HG02885 (cell line): ENCODE results near the gene PARD6B.
"Not testable (repeated sequence)": the region's sequence is repeated elsewhere in the genome, so short reads cannot be mapped to it uniquely, and the experiment has no call there.

Source experiments
- ATAC-seq: cut with Tn5 transposase; IDR thresholded peaks from one replicate; pipeline ENCODE4 v1.9.1; 2021; ENCODE audit warnings: mild to moderate bottlenecking; ENCODE audit not compliant: unreplicated experiment, poor library complexity

PARD6B gene

DNA sequence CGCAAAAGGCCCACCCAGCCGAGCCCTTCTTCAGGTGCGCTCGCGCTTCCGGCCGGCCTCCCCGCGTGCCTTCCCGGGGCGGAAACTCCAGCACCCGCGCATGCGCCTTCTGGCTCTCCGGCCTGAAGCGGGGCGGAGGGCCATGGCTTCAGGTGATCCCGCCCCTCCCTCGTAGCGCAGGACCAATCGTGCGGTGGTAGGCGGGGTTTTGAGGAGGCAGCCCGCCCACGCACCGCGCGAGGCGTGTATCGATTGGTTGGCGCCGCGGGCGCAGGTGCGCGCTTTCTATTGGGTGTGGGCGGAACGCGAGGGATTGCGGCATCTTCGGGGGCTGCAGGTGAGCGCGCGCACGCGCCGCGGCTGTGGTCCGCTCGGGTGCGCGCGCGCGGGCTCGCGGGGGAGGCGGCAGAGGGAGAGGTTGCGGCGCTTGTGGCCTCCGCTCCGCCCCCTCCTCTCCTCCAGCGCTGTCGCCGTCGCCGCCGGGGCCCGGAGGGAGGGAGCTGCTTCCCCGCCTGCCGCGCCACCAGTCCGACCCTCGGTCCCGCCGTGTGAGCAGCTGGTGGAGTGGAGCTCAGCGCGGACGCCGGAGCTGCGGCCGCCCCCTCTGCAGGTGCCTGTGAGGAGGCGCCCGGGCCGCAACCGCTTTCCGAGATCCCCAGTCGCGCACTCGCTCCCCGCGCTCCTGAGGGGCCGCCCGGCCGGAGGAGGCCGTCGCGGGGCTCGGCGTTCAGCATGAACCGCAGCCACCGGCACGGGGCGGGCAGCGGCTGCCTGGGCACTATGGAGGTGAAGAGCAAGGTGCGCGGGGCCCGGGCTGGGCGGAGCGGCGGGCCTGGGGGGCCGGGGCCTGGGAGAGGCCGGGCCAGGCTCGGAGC, at the start of gene PARD6B:
PARD6B (plus strand) TSS at position 526 of the 875 bp plus-strand sequence; CDS start at position 733, 207 bp downstream.
- peak; percentile 91 for ATAC-seq

GRCh38 chr20:50682065-50682464, 49.3 kb upstream of the PARD6B start:
- ATAC-seq, result no peak

DNA sequence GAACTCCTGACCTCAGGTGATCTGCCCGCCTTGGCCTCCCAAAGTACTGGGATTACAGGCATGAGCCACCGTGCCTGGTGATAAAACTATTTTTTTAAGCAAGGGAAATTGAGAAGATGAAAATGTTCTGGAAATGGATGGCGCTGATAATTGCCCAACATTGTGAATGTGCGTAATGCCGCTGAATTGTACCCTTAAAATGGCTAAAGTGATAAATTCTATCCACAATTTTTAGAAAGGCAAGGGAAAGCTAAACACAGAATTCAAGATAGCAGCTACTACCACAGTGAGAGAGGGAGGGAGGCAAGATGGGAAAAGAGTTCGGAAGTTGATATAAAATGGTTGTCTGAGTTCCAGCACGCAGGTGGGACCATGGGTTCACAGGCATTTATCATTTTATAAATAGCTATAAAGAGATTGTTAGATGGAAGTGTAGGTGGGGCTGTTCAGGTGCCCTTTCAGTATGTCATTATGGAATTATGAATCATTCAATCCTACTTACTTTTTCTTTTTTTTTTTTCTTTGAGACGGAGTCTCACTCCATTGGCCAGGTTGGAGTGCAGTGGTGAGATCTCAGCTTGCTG, 48.3 kb upstream of the PARD6B start:
- no peak for ATAC-seq

GRCh38 chr20:50683570-50683969, 47.8 kb upstream of the PARD6B start:
- ATAC-seq, result no peak

GRCh38 chr20:50686821-50687220, 44.6 kb upstream of the PARD6B start:
- ATAC-seq, result no peak

DNA sequence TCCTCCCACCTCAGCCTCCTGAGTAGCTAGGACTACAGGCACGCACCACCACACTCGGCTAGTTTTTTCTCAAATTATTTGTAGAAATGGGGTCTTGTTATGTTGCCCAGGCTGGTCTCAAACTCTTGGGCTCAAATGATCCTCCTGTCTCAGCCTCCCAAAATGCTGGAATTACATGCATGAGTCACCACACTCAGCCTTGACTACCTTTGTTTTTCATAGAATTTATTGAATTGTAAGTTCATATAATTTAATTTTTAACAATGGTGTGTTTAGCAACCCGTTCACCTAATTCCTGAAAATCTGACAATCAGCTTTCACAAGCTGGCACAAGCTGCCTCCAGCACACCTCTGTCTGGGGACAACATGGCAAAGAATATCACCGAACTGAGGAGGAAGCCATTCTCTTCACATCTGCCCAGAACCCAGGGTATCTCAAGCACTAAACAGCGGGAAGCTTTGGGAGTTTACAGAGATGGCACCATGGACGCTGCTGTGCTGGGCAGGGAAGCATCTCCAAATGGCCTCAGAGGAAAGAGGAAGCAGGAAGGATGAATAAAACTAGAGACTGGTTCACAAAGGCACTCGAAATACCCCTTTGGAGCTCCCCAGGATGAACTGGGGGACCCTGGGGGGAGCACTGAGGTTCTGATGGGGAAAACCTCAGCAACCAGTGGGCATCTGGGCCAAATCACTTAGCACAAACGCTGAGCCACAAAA, 43.0 kb upstream of the PARD6B start:
- ATAC-seq, result no peak

DNA sequence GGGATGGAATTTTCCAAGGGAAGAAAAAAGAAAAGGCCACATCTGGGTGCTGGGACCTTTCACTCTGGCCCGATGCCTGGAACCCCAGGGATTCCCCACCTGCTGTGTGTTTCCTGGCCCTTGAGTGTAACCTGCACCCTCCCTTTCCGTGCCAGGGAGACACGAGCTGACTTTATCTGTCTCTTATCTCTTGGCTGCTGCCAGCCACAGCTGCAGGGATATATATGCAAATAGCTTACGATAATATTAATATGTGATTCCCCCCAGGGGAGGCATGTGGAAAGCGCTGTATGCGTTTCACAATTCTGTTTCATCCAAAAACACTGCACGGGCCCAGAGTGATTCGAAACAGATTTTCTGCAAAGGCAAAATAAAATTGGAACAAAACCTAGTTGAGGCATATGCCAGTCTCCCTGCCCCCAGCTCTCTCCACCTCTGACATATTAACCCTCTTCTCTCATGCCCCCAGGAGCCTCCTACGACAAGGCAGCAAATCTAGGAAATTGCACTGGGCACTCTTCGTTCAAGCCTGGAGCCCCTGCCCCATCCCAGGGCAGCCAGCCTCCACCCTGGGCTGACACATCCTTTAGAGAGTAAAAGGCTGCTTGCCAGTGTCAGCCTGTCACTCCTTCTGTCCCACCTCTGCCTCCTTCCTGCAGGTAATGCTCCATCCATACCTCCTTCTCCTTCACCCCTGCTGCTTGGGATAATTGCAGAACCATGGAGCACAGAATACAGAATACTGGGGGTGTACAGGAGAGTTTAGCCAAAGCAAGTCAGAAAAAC, 41.3 kb upstream of the PARD6B start:
- ATAC-seq, result no peak

DNA sequence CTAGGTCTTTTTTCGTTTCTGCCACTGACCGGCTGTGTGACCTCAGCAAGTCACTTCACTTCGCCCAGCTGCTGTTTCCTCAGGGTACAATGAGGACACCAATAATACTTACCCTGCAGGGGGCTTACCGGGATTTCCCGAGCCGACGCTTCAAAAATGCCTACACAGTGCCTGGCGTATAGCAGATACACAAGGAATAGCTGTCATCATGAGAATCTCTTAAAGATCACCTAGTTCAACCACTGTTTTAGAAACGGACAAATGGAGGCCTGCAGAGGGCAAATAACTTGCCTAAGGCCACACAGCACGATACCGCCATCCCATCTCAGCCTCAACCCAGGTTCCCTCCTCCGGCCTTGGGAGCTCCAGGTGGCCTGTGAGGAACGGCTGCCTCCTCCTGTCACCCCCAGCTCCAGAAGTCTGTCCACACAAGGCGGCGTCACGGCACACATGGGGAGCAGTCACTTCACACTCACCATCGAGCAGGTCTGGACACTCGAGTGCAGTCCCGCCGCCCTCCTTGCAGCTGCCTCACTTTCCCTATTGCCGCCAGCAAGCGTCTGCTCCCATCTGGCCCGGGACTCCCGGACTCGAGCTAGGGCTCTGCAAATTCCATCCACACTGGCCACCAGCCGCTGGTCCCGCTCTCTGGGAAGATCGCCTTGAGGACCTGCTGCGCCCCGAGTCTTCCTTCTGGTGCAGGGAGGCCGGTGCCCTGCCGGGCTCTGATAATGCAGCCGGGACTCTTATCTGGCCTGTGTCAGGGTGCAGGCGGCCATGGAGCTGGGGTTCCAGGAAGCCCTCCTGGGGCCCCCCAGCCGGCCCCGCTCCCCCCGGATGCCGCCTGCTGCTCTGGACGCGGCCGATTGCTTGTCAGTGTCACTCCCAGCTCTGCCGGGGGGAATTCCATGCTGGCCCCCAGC, 40.5 kb upstream of the PARD6B start, which contains the start of gene RIPOR3:
RIPOR3 (minus strand) TSS at position 893 of the 923 bp plus-strand sequence; CDS start at position 479, 414 bp downstream.
- ATAC-seq, result no peak

GRCh38 chr20:50691573-50692551, 39.5 kb upstream of the PARD6B start:
- ATAC-seq, result no peak

DNA sequence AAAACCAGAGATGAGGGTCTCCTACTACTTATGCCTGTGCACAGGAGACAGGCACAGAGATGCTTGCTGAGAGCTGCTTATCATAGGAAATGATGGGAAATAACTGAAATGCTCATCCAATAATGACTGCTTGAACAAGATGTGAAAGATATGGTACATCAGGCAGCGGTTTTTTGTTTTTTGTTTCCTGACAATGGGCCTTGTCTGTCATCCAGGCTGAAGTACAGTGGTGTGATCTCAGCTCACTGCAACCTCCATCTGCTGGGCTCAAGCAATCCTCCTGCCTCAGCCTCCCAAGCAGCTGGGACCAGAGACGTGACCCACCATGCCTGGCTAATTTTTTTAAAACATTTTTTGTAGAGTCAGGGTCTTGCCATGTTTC, 38.8 kb upstream of the PARD6B start:
- no peak for ATAC-seq

GRCh38 chr20:50693001-50693400, 38.4 kb upstream of the PARD6B start:
- ATAC-seq, result no peak

- ATAC-seq, result no peak
Observed at GRCh38 chr20:50694379-50695134, 36.8 kb upstream of the PARD6B start.

DNA sequence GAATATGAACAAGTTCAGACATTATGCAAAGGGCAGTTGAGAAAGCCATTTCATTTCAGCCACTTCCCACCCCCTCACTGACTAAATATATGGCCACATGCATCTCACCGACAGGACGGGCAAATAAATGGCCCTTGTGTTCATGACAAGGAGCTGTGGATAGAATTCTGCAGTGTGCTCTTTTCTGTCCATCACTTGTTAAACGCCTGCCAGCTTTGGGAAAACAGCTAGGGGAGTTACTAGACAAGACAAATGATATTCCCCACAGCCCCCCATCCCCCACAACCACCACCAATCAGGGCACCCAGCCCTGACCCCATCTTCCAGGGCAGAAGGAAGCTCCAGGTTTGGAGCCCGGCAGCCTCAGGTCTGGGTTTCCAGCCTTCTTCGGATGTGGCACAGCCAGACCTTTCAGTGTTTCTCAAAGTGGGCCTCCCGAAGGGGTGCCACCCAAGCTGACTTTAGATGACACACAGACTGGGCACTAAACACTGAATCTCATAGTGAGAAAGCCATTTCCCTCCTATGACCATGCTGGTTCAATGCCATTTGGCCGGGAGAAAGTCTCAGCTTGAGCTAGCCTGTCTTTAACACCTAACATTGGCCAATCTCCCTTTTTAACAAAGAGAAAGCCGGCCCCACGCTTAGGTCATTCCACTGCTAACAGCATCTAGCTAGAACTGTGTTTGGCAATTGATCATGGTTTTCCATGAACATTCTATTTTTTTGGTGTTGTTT, 36.1 kb upstream of the PARD6B start:
- ATAC-seq, result no peak

- ATAC-seq, result not testable (repeated sequence)
Observed at GRCh38 chr20:50698255-50698654, 33.1 kb upstream of the PARD6B start.

DNA sequence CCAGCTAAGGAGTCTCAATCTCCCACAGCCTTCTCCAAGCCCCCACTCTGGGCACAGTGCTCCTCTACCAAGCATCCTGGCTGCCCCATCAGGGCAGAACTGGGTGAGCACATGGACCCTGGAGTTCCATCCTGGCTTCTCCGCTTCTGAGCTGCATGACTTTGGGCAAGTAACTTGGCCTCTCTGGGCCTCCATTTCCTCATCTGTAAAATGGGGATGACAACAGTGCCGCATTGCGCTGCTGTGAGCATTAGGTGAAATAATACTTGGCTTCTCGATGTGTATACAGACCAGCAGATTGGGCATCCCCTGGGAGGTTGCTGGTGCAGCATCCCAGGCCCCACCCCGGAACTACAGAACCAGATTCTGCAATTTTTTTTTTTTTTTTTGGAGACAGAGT, 31.7 kb upstream of the PARD6B start:
- no peak for ATAC-seq

GRCh38 chr20:50701041-50701963, 30.1 kb upstream of the PARD6B start:
- no peak for ATAC-seq
